Measurements from ENCODE around the gene LIFR. TPM values are rescaled to one million over a fixed set of nuclear protein-coding genes. Genes with fewer than 3 reads are reported as not detected.

Gene LIFR
- 10 to 100 TPM; 34.7 to 58.8 (median 46.0) TPM for total RNA-seq
- polyA plus RNA-seq = 10 to 100 TPM in 1 of 2 donors, 1 to 10 TPM in 1; 6.0 to 27.2 TPM
- long read RNA-seq, donor 1, full-length matches to known transcripts = 11 of 26 reads
- long read RNA-seq, donor 1, partial matches to known transcripts = 2 of 26 reads
- long read RNA-seq, donor 1, other reads (novel, unspliced or antisense) = 13 of 26 reads
- long read RNA-seq, donor 2, full-length matches to known transcripts = 7 of 17 reads
- long read RNA-seq, donor 2, partial matches to known transcripts = 1 of 17 reads
- long read RNA-seq, donor 2, other reads (novel, unspliced or antisense) = 9 of 17 reads
- long read RNA-seq, donor 3, full-length matches to known transcripts = 4 of 49 reads
- long read RNA-seq, donor 3, partial matches to known transcripts = 6 of 49 reads
- long read RNA-seq, donor 3, other reads (novel, unspliced or antisense) = 39 of 49 reads

DNA sequence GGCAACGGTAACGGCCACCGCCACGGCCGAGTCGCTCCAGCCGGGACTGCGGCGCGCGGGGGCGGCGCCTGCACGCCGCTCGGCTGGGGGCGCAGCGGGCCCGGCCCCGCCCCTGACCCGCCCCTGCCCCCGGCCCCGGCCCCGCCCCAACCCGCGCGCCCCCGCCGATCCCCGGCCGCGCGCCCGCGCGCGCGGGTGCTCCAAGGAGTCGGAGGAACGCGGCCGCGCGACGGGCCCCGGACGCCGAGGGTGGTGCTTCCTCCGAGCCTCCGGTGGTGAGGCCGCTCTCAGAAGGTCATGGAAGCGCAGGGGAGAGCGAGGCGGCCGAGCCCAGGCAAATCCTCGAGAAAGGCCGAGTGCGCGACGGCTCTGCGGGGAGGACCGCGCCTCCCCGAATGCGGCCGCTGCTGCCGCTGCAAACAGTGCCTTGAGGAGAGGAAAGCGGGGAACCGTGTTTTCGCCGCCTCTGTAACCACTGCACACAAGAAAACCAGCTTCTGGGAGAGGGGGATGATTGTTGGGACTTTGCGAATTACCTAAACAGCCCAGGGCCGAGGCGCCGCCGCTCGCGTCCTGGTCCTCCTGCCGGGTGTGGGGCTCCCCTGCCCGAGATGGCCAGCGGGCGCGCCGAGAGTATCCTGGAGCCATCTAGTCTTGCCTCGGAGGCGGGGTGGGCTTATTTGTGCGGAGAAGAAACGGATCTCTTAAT is at the start of gene LIFR:
Gene LIFR (minus strand): TSS at position 48 of the 709 bp plus-strand sequence. CDS start 25,999 bp downstream, outside the sequence.
- peak; percentile 90 to 93 (median 92) for ATAC-seq
- intact Hi-C loops (cut with DNase I) = loop anchor here in 6 of 10 donors (2.0 to 10.0 kb wide), 6 partner anchors 44 to 252 kb away; no protein-coding TSS in a partner anchor
- WGBS, 2 donors = 0% methylated on average over 61 to 88 of the region's 88 CpGs

GRCh38 chr5:38605610-38606009 is 49.2 kb upstream of the LIFR start:
- Histone ChIP-seq H3K27ac (no peak overlapping the region), H3K4me3 (no peak overlapping the region), H3K36me3 (no peaks in the 10 kb centered on the region), H3K9me3 (no peaks in the 10 kb centered on the region), H3K27me3 (no peaks in the 10 kb centered on the region), H3K4me1 (peaks cover 13 to 38% (median 22%) of the 10 kb centered on the region in 9 donors)
- intact Hi-C loops (cut with DNase I) = loop anchor here in 1 of 10 donors (5.0 kb wide), 1 partner anchor 718 kb away; no protein-coding TSS in a partner anchor
- WGBS, 2 donors = 91 to 97% methylated on average over 7 of the region's 7 CpGs
- no peak for ATAC-seq
- no peak for DNase-seq
- TF ChIP-seq, protein P1, sequence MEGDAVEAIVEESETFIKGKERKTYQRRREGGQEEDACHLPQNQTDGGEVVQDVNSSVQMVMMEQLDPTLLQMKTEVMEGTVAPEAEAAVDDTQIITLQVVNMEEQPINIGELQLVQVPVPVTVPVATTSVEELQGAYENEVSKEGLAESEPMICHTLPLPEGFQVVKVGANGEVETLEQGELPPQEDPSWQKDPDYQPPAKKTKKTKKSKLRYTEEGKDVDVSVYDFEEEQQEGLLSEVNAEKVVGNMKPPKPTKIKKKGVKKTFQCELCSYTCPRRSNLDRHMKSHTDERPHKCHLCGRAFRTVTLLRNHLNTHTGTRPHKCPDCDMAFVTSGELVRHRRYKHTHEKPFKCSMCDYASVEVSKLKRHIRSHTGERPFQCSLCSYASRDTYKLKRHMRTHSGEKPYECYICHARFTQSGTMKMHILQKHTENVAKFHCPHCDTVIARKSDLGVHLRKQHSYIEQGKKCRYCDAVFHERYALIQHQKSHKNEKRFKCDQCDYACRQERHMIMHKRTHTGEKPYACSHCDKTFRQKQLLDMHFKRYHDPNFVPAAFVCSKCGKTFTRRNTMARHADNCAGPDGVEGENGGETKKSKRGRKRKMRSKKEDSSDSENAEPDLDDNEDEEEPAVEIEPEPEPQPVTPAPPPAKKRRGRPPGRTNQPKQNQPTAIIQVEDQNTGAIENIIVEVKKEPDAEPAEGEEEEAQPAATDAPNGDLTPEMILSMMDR (IDR thresholded peaks at IDR 0.05) = no peak

More for the DNA sequence above, at the start of gene LIFR:
- Histone ChIP-seq H3K27ac (peak within 1 kb of the TSS; percentile 93 to 100 (median 98)), H3K36me3 (peaks cover 0 to 2% (median 0%) of the 10 kb centered on the region in 9 donors), H3K27me3 (peaks cover 0 to 64% (median 0%) of the 10 kb centered on the region in 7 donors), H3K4me1 (peaks cover 0 to 64% (median 32%) of the 10 kb centered on the region in 9 donors), H3K9me3 (no peaks in the 10 kb centered on the region), H3K4me3 (peak within 1 kb of the TSS; percentile 67 to 97 (median 83))
- TF ChIP-seq, protein P1 (IDR thresholded peaks at IDR 0.05) = peak in 1 of 9 donors; percentile 4
- DNase-seq = peak; percentile 84 to 88

- no peak overlapping the region for H3K4me3 ChIP-seq
- no peak overlapping the region for H3K27ac ChIP-seq
- H3K36me3 ChIP-seq = no peaks in the 10 kb centered on the region
- peaks cover 17 to 57% (median 41%) of the 10 kb centered on the region in 9 donors for H3K4me1 ChIP-seq
- DNase-seq (no peak), ATAC-seq (no peak)
- TF ChIP-seq, protein P1 (IDR thresholded peaks at IDR 0.05) = no peak
- H3K9me3 ChIP-seq = no peaks in the 10 kb centered on the region
- intact Hi-C loops (cut with DNase I) = loop anchor here in 2 of 10 donors (5.0 kb wide), 2 partner anchors 59 to 179 kb away; no protein-coding TSS in a partner anchor
- H3K27me3 ChIP-seq = no peaks in the 10 kb centered on the region
- 93 to 97% methylated on average over 3 of the region's 3 CpGs for WGBS, 2 donors
These were observed 47.2 kb upstream of the LIFR start for GRCh38 chr5:38603691-38604090.

GRCh38 chr5:38602641-38603040 is 46.2 kb upstream of the LIFR start:
- TF ChIP-seq, protein P1 (IDR thresholded peaks at IDR 0.05) = no peak
- Histone ChIP-seq H3K9me3 (no peaks in the 10 kb centered on the region), H3K27ac (peak overlapping the region in 1 of 10 donors; percentile 73), H3K4me3 (no peak overlapping the region), H3K27me3 (no peaks in the 10 kb centered on the region), H3K36me3 (no peaks in the 10 kb centered on the region), H3K4me1 (peaks cover 17 to 57% (median 41%) of the 10 kb centered on the region in 9 donors)
- DNase-seq (no peak), ATAC-seq (no peak)
- 83 to 85% methylated on average over 5 of the region's 5 CpGs for WGBS, 2 donors
- intact Hi-C loops (cut with DNase I) = loop anchor here in 2 of 10 donors (5.0 kb wide), 2 partner anchors 60 to 180 kb away; no protein-coding TSS in a partner anchor
